Activated CD4-positive, alpha-beta memory T cell treated with anti-CD3 and anti-CD28 coated beads, Interleukin-2, amount 10 ng/mL, durations not matched to agents 7 days and 5 days (primary cell): ENCODE measurements around the gene TAGLN2. TPM values are rescaled to one million over a fixed set of nuclear protein-coding genes. Genes with fewer than 3 reads are reported as not detected.

ENCODE experiments used
- CTCF ChIA-PET: fragments of 350-600 bp; sonication (Branson Sonifier 250); formaldehyde crosslinking; loops from one replicate; lab custom pipeline; 2021; ENCODE audit warnings: antibody characterized with exemption, inconsistent platforms; lab: Charles Lee
- POLR2A ChIA-PET: fragments of 350-600 bp; sonication (Branson Sonifier 250); formaldehyde crosslinking; loops from one replicate; lab custom pipeline; 2021; ENCODE audit warnings: antibody characterized with exemption; lab: Charles Lee
- DNase-seq: peaks from one replicate; pipeline ENCODE4 v3.0.0-alpha.2; 2020
- H3K27ac Mint-ChIP-seq: one replicate; pipeline ENCODE4 v1.8.0; 2021; ENCODE audit warnings: mild to moderate bottlenecking, mixed read lengths
- H3K27me3 Mint-ChIP-seq: one replicate; pipeline ENCODE4 v1.8.0; 2021; ENCODE audit warnings: mixed read lengths
- H3K36me3 Mint-ChIP-seq: one replicate; pipeline ENCODE4 v1.8.0; 2021; ENCODE audit warnings: low read depth, mixed read lengths
- H3K4me1 Mint-ChIP-seq: one replicate; pipeline ENCODE4 v1.8.0; 2021; ENCODE audit warnings: mixed read lengths
- H3K4me3 Mint-ChIP-seq: one replicate; pipeline ENCODE4 v1.8.0; 2021; ENCODE audit warnings: mild to moderate bottlenecking, mixed read lengths
- H3K9me3 Mint-ChIP-seq: one replicate; pipeline ENCODE4 v1.8.0; 2021; ENCODE audit warnings: mixed read lengths
- total RNA-seq, 2 experiments: library from RNA; stranded (reverse); gene quantifications; one replicate each; pipeline ENCODE4 v1.2.3, GENCODE V29; 2021

TAGLN2 gene
- total RNA-seq, 2 experiments from 2014 or later: 548 to 554 TPM

GRCh38 chr1:159938211-159938852 lies 13.0 kb upstream of the TAGLN2 start:
- no peaks in the 10 kb centered on the region for H3K9me3 Mint-ChIP-seq
- peak; percentile 45 for DNase-seq
- CTCF ChIA-PET: interaction anchor here (1.2 to 9.9 kb wide), 6 partner anchors 16 to 353 kb away, joined by 3 to 160 read pairs (median 4); no protein-coding TSS in a partner anchor
- peaks cover 28% of the 10 kb centered on the region for H3K4me1 Mint-ChIP-seq
- peaks cover 32% of the 10 kb centered on the region for H3K27me3 Mint-ChIP-seq
- POLR2A ChIA-PET: interaction anchor here (1.2 to 9.3 kb wide), 2 partner anchors 14 to 17 kb away, joined by 3 to 56 read pairs; partner anchors contain the start of gene TAGLN2
- no peak overlapping the region for H3K4me3 Mint-ChIP-seq
- H3K27ac Mint-ChIP-seq: no peak overlapping the region
- H3K36me3 Mint-ChIP-seq: no peaks in the 10 kb centered on the region

GRCh38 chr1:159937054-159937750 lies 11.9 kb upstream of the TAGLN2 start:
- H3K4me3 Mint-ChIP-seq: no peak overlapping the region
- no peak for DNase-seq
- no peaks in the 10 kb centered on the region for H3K36me3 Mint-ChIP-seq
- no peaks in the 10 kb centered on the region for H3K9me3 Mint-ChIP-seq
- POLR2A ChIA-PET: interaction anchor here (1.4 to 9.3 kb wide), 2 partner anchors 13 to 70 kb away, joined by 3 to 56 read pairs; partner anchors contain the start of gene TAGLN2
- CTCF ChIA-PET: interaction anchor here (0.9 to 9.9 kb wide), 8 partner anchors 8 to 315 kb away, joined by 3 to 160 read pairs (median 4); partner anchors contain the start of gene IGSF9
- peaks cover 26% of the 10 kb centered on the region for H3K27me3 Mint-ChIP-seq
- H3K27ac Mint-ChIP-seq: no peak overlapping the region
- peaks cover 28% of the 10 kb centered on the region for H3K4me1 Mint-ChIP-seq

GRCh38 chr1:159936273-159936904 lies 11.1 kb upstream of the TAGLN2 start:
- CTCF ChIA-PET: interaction anchor here (0.7 to 9.9 kb wide), 9 partner anchors 9 to 652 kb away, joined by 3 to 160 read pairs (median 3); partner anchors contain the start of genes IGSF9 and TAGLN2
- no peaks in the 10 kb centered on the region for H3K36me3 Mint-ChIP-seq
- DNase-seq: peak; percentile 86
- H3K27ac Mint-ChIP-seq: no peak overlapping the region
- peaks cover 28% of the 10 kb centered on the region for H3K4me1 Mint-ChIP-seq
- H3K4me3 Mint-ChIP-seq: no peak overlapping the region
- POLR2A ChIA-PET: interaction anchor here (1.4 to 9.3 kb wide), 2 partner anchors 12 to 71 kb away, joined by 3 to 56 read pairs; partner anchors contain the start of gene TAGLN2
- H3K27me3 Mint-ChIP-seq: peaks cover 23% of the 10 kb centered on the region
- H3K9me3 Mint-ChIP-seq: no peaks in the 10 kb centered on the region

- Mint-ChIP-seq H3K4me3 (no peak overlapping the region), H3K4me1 (peaks cover 28% of the 10 kb centered on the region), H3K27ac (no peak overlapping the region), H3K27me3 (peaks cover 23% of the 10 kb centered on the region), H3K36me3 (no peaks in the 10 kb centered on the region), H3K9me3 (no peaks in the 10 kb centered on the region)
- no peak for DNase-seq
- POLR2A ChIA-PET: interaction anchor here (9.3 kb wide), 1 partner anchor 12 kb away, joined by 56 read pairs; the partner anchor contains the start of gene TAGLN2
- CTCF ChIA-PET: interaction anchor here (0.7 to 9.9 kb wide), 9 partner anchors 10 to 653 kb away, joined by 3 to 160 read pairs (median 4); partner anchors contain the start of gene TAGLN2
Observed at GRCh38 chr1:159935719-159936272, 10.5 kb upstream of the TAGLN2 start.

- CTCF ChIA-PET: interaction anchor here (0.8 to 9.9 kb wide), 9 partner anchors 10 to 151 kb away, joined by 3 to 160 read pairs (median 7); partner anchors contain the start of gene TAGLN2
- H3K4me1 Mint-ChIP-seq: peaks cover 28% of the 10 kb centered on the region
- no peak overlapping the region for H3K4me3 Mint-ChIP-seq
- POLR2A ChIA-PET: interaction anchor here (2.2 to 9.3 kb wide), 2 partner anchors 11 to 73 kb away, joined by 6 to 56 read pairs; partner anchors contain the start of gene TAGLN2
- no peaks in the 10 kb centered on the region for H3K9me3 Mint-ChIP-seq
- peaks cover 23% of the 10 kb centered on the region for H3K27me3 Mint-ChIP-seq
- DNase-seq: no peak
- no peak overlapping the region for H3K27ac Mint-ChIP-seq
- no peaks in the 10 kb centered on the region for H3K36me3 Mint-ChIP-seq
Observed at GRCh38 chr1:159935305-159935704, 10.0 kb upstream of the TAGLN2 start.

GRCh38 chr1:159934136-159935039 lies 9.1 kb upstream of the TAGLN2 start:
- H3K27ac Mint-ChIP-seq: no peak overlapping the region

GRCh38 chr1:159933347-159933746 lies 8.0 kb upstream of the TAGLN2 start:
- H3K27ac Mint-ChIP-seq: no peak overlapping the region
- POLR2A ChIA-PET: interaction anchor here (2.2 to 9.3 kb wide), 2 partner anchors 9 to 74 kb away, joined by 6 to 56 read pairs; partner anchors contain the start of gene TAGLN2
- CTCF ChIA-PET: interaction anchor here (1.0 to 9.9 kb wide), 5 partner anchors 8 to 153 kb away, joined by 3 to 160 read pairs (median 7); partner anchors contain the start of gene TAGLN2

More at GRCh38 chr1:159934136-159935039, 9.1 kb upstream of the TAGLN2 start:
- Mint-ChIP-seq H3K4me3 (no peak overlapping the region), H3K4me1 (peaks cover 28% of the 10 kb centered on the region), H3K9me3 (no peaks in the 10 kb centered on the region), H3K27me3 (peaks cover 23% of the 10 kb centered on the region), H3K36me3 (no peaks in the 10 kb centered on the region)
- no peak for DNase-seq
- POLR2A ChIA-PET: interaction anchor here (2.2 to 9.3 kb wide), 2 partner anchors 10 to 73 kb away, joined by 6 to 56 read pairs; partner anchors contain the start of gene TAGLN2
- CTCF ChIA-PET: interaction anchor here (0.8 to 9.9 kb wide), 9 partner anchors 9 to 152 kb away, joined by 3 to 160 read pairs (median 4); partner anchors contain the start of gene TAGLN2

GRCh38 chr1:159932296-159933285 lies 7.3 kb upstream of the TAGLN2 start:
- H3K27me3 Mint-ChIP-seq: peaks cover 16% of the 10 kb centered on the region
- no peak overlapping the region for H3K4me3 Mint-ChIP-seq
- no peak for DNase-seq
- H3K4me1 Mint-ChIP-seq: peaks cover 14% of the 10 kb centered on the region
- no peaks in the 10 kb centered on the region for H3K36me3 Mint-ChIP-seq
- no peaks in the 10 kb centered on the region for H3K9me3 Mint-ChIP-seq
- CTCF ChIA-PET: interaction anchor here (1.0 to 9.9 kb wide), 5 partner anchors 7 to 154 kb away, joined by 3 to 160 read pairs (median 7); partner anchors contain the start of gene TAGLN2
- POLR2A ChIA-PET: interaction anchor here (2.2 to 9.3 kb wide), 2 partner anchors 8 to 75 kb away, joined by 6 to 56 read pairs; partner anchors contain the start of gene TAGLN2
- no peak overlapping the region for H3K27ac Mint-ChIP-seq

More at GRCh38 chr1:159933347-159933746, 8.0 kb upstream of the TAGLN2 start:
- Mint-ChIP-seq H3K27me3 (peaks cover 18% of the 10 kb centered on the region), H3K36me3 (no peaks in the 10 kb centered on the region), H3K9me3 (no peaks in the 10 kb centered on the region), H3K4me1 (peaks cover 21% of the 10 kb centered on the region), H3K4me3 (no peak overlapping the region)
- no peak for DNase-seq

- no peak overlapping the region for H3K27ac Mint-ChIP-seq
- H3K4me3 Mint-ChIP-seq: no peak overlapping the region
- no peaks in the 10 kb centered on the region for H3K36me3 Mint-ChIP-seq
- CTCF ChIA-PET: no interaction called here
- H3K4me1 Mint-ChIP-seq: peaks cover 7% of the 10 kb centered on the region
- H3K9me3 Mint-ChIP-seq: no peaks in the 10 kb centered on the region
- H3K27me3 Mint-ChIP-seq: peaks cover 16% of the 10 kb centered on the region
- DNase-seq: no peak
- POLR2A ChIA-PET: no interaction called here
Observed at GRCh38 chr1:159931795-159932173, 6.5 kb upstream of the TAGLN2 start.

GRCh38 chr1:159931101-159931794 lies 5.9 kb upstream of the TAGLN2 start:
- H3K9me3 Mint-ChIP-seq: no peaks in the 10 kb centered on the region
- H3K4me3 Mint-ChIP-seq: no peak overlapping the region
- H3K27me3 Mint-ChIP-seq: peaks cover 16% of the 10 kb centered on the region
- no peak for DNase-seq
- H3K36me3 Mint-ChIP-seq: no peaks in the 10 kb centered on the region
- ChIA-PET POLR2A (no interaction called here), CTCF (no interaction called here)
- no peak overlapping the region for H3K27ac Mint-ChIP-seq
- peaks cover 3% of the 10 kb centered on the region for H3K4me1 Mint-ChIP-seq
